ENCODE results near the gene PRPF19.
A peak's percentile ranks its signal among the peaks of the same experiment; 100 is the strongest.

PRPF19 gene

DNA sequence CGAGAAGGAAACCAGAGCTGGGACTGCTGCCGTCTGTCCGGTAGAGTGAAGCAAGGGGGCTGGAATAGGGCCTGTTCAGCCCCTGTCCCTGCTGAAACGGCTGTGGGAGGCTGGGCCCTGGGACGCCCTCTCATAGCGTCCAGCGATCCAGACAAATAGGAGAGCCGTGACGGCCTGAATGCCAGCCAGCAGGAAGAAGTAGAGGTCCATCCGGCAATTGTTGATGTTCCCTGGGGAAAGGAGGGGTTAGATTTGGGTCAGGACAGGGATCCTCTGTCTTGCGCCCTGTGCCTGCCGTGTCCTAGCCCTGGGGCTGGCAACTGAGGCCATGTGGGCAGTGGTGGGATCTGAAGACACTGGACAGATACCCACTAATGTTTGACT is 30.8 kb upstream of the PRPF19 start:
- DNase-seq: no peak

DNA sequence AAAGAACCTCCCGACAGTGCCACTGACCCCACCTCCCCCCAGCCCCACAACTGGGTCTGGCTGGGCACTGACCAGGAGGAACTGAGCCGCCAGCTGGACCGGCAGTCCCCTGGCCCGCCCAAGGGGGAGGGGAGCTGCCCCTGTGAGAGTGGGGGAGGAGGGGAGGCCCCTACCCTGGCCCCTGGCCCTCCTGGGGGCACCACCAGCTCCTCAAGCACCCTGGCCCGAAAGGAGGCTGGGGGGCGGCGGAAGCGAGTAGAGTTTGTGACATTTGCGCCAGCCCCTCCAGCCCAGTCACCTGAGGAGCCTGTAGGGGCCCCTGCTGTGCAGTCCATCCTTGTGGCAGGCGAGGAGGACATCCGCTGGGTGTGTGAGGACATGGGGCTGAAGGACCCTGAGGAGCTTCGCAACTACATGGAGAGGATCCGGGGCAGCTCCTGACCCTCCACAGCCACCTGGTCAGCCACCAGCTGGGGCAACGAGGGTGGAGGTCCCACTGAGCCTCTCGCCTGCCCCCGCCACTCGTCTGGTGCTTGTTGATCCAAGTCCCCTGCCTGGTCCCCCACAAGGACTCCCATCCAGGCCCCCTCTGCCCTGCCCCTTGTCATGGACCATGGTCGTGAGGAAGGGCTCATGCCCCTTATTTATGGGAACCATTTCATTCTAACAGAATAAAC is 30.2 kb upstream of the PRPF19 start:
- no peak for DNase-seq

DNA sequence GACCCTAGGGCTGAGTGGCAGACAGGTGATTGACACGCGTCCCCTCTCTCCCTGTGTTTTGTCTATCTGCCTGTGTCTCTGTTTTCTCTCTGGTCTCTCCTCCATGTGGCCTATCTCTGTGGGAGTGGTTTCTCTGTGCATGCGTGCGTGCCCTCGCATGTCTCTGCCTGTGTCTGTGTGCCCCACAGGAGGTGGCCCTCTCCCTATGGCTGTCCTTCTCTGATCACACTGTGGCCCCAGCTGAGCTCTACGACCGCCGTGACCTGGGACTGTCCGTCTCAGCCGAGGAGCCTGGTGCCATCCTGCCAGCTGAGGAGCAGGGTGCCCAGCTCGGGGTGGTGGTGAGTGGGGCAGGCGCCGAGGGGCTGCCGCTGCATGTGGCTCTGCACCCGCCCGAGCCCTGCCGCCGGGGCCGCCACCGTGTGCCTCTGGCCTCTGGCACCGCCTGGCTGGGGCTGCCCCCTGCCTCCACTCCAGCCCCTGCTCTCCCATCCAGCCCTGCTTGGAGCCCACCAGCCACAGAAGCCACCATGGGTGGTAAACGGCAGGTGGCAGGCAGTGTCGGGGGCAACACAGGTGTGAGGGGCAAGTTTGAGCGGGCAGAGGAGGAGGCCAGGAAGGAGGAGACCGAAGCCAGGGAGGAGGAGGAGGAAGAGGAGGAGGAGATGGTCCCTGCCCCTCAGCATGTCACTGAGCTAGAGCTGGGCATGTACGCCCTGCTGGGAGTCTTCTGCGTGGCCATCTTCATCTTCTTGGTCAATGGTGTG is 29.5 kb upstream of the PRPF19 start:
- no peak for DNase-seq

DNA sequence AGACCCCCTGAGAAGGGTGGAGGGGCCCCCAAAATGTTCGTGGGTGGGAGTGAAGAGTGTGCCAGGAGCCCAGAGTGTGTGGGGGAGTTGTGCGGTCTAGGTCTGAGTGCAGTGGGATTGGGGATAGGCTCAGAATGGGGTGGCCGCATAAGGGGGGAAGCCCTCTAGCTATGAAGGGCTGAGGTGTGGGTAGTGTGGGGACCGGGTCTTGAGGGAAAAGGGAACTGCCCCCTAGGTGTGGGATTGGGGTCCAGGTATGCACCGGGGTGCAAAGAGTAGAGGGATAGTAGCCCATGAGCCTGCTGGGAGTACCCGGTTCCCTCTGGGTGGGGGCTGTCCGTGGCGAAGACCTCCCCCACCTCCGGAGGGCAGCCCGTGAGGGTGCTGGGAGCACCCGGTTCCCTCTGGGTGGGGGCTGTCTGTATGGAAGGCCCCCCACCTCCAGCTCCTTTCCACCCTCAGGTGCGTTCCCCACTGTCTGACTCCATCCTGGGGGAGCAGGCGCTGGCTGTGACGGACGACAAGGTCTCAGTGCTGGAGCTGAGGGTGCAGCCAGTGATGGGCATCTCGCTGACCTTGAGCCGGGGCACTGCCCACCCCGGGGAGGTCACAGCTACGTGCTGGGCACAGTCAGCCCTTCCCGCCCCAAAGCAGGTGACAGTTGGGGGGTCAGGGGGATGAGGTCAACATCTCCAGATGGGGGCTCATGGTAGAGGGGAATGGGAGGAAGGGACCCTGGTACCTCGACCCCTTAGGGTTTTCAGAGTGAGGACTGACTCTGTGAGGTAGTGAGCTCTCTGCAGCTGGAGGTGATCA is 28.6 kb upstream of the PRPF19 start:
- DNase-seq: no peak

DNA sequence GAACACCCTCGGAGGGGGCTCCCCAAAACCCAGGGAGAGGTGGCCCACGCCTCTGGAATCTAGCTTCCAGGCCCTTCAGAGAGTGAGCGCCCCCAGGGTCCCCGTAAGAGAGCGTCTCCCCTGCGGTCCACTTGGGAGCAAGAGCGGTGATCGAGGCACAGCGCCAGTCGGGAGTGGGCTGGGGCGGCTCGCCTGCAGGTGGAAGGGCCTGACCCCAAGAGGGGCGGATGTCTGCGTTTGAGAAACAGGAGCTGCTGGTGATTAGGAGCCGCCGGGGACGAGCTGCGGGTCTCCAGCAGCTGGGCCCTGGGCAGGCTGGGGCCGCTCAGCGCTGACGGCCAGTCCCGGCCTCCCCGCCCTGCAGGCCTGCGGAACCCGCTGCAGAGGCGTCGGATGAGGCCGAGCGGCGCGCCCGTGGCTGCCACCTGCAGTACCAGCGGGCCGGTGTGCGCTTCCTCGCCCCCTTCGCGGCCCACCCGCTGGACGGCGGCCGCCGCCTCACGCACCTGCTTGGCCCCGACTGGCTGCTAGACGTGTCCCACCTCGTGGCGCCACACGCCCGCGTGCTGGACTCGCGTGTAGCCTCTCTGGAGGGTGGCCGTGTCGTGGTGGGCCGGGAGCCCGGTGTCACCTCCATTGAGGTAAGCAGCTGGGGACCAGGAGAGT is 27.9 kb upstream of the PRPF19 start:
- DNase-seq: no peak

DNA sequence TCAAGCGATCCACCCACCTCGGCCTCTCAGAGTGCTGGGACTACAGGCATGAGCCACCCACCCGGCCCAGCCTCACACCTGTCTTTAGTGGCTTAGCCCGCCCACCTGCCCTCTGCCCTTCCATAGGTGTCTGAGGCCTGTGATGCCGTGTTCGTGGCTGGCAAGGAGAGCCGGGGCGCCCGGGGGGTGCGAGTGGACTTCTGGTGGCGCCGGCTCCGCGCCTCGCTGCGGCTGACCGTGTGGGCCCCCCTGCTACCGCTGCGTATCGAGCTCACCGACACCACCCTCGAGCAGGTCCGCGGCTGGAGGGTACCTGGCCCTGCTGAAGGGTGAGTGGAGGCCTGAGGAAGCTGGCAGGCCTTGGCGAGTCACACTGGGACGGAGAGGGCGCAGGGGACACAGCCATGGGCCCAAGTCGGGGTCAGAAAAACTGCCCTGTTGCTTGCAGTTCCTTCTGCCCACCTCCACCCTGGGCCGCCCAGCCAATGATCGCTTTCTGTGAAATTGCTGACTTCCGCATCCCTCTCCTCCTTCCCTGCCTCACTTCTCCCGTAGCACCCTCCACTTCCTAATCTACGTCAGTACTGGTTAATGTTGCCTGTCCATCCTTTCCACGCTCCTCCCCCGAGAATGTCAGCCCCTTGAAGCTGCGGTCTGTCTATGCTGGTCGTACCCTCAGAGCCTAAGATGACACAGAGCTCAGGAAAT is 27.2 kb upstream of the PRPF19 start:
- no peak for DNase-seq

DNA sequence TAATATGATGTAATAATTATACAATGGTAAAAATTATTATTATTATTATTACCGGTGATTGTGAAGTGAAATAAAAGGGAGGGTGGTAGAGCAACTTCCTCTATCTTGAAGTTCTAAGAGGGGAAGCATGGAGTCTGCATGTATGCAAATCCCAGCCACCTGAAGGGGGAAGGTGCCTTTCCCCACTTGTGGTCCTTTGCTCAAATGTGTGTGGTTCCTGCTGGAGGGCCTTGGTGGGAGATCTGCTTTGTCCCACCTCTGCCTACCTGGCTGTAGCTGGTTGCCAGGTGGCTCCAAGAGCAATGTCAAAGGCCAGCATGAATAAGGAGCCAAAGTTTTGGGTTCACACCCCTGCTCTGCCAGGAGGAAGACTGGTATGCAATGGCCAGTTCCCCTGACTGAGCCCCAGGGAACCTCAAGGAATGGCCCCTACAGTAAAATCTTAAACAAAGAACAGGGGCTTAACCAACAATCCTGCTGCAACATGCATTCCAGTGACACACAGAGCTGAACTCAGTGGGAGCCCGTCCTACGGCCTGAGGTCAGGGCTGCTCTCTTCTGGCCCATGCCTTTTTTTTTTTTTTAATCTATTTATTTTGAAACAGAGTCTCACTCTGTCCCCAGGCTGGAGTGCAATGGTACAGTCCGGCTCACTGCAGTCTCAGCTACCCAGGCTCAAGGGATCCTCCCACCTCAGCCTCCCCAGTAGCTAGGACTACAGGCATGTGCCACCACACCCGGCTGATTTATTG is 26.4 kb upstream of the PRPF19 start:
- no peak for DNase-seq

DNA sequence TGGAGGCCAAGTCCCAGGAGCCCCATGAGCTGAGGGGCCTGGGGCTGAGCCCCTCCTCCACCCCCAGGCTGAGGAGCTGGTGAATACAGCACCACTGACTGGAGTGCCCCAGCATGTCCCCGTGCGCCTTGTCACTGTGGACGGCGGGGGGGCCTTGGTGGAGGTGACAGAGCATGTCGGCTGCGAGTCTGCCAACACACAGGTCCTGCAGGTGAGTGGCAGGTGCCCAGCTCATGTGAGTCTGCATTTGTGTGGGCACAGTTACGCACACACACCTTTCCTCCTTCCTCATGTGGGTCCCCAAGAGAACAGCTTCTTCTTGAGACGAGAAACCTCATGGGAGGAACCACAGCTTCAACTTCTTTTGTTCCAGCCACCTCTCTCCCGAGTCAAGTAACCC is 25.5 kb upstream of the PRPF19 start:
- DNase-seq: no peak

DNA sequence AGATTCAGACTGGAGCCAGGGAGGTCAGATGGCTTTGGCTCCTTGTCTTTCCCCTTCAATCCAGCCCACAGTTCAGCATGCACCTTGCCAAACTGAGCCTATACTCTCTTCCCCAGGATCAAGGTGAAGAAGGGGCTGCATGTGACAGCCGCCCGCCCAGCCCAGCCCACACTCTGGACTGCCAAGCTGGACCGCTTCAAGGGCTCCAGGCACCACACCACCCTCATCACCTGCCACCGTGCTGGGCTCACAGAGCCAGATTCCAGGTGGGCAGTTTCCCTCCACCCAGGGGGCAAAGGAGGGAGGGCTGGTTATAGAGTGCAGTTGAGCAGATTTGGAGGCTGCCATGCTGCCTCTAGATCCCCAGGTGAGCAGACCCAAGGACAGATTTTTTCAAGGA is 24.0 kb upstream of the PRPF19 start:
- no peak for DNase-seq

DNA sequence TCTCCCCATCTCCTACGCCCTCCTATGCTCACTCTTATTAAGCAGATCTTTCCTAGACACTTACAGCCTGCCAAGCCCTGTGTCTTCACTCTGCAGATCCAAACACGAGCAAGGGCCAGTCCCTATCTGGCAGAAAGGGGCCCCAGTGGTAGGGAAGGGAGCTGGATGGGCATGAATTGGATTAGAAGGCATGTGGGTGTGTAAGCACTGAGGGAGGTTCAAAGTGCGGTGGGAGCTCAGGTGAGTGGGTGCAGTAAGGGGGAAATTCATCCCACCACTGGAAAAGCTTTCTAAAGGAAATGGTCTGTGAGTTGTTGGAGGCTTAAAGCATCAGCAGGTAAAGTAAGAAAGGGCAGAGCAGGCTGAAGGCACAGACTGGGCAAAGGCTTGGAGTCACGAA is 23.4 kb upstream of the PRPF19 start:
- no peak for DNase-seq

DNA sequence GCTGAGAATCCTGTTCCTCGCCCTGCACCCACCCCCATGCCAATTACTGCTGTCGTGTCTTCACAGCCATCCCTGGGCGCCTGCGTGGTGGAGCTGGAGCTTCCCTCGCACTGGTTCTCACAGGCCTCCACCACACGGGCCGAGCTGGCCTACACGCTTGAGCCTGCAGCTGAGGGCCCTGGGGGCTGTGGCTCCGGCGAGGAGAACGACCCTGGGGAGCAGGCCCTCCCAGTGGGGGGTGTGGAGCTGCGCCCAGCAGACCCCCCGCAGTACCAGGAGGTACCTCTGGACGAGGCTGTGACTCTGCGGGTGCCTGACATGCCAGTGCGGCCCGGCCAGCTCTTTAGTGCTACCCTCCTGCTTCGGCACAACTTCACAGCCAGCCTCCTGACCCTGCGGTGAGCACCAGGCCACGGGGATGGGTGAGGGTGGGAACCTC is 22.2 kb upstream of the PRPF19 start:
- no peak for DNase-seq

DNA sequence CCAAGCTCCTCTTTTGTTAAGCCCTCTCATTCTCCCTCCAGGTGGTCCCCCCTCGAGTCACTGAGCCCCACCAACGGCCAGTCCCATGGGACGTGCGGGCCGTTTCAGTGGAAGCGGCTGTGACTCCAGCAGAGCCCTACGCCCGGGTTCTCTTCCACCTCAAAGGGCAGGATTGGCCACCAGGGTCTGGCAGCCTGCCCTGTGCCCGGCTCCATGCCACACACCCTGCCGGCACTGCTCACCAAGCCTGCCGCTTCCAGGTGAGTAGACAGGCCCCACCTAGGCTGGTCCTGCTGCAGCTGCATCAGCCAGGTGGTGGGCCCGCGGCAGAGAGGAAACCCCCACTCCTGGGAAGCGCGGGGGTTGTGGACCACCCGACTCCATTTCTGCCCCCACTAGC is 21.2 kb upstream of the PRPF19 start:
- DNase-seq: no peak

DNA sequence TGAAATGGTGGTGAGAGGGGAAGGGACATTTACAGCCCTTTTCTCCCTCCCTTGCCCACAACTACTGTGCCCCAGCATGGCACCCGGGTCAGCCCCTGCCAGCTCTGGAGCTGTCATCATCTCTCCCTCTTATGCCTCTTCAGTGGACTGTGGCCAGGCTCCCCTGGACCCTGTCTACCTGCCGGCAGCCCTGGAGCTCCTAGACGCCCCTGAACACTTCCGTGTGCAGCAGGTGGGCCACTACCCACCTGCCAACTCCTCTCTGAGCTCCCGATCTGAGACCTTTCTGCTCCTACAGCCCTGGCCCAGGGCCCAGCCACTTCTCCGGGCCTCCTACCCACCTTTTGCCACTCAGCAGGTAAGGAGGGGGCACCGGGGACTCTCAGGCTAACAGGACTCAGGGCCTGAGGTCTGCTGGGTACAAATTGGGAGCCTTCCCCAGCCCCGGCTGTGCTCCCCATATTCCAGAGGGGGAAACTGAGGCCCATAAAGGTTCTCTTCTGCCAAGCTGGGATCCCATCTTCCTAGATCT is 20.7 kb upstream of the PRPF19 start:
- DNase-seq: no peak

DNA sequence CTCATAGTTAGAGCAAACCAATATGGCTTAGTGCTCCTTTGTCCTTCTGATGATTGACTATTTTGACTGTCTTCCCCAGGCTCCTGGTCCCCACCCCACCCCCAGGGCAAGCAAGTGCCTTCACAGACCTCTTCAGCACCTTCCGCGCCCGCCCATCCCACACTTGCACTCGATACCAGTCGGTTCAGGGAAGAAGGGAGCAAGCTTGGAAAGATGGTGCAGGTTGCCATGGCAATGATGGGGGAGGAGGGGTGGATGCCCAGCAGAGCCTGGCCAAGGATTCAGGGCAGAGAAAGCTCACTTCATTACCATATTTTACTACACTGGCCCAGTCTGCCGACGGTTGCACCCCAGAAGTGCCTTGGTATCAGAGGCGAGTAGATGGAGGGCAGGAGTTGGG is 20.1 kb upstream of the PRPF19 start:
- DNase-seq: no peak

DNA sequence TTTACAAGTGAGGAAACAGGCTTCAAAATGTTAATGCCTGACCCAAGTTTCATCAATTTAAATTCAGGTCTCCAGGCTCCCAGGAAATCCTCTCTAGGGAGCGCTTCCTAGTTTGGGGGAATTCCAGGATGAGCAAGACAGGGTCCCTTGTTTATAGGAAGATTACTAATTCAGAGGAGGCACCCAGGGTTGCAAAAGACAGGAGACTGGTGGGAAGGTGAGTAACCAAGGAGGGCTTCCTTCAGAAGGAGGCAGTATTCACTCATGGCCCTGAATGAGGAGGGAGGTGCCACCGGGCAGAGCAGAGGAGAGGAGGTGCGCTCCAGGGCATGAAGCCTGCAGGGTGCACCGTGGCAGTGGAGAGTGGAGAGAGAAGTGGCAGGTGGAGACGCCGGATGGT is 19.5 kb upstream of the PRPF19 start:
- peak in 1 of 2 experiments; percentile 12 for DNase-seq

DNA sequence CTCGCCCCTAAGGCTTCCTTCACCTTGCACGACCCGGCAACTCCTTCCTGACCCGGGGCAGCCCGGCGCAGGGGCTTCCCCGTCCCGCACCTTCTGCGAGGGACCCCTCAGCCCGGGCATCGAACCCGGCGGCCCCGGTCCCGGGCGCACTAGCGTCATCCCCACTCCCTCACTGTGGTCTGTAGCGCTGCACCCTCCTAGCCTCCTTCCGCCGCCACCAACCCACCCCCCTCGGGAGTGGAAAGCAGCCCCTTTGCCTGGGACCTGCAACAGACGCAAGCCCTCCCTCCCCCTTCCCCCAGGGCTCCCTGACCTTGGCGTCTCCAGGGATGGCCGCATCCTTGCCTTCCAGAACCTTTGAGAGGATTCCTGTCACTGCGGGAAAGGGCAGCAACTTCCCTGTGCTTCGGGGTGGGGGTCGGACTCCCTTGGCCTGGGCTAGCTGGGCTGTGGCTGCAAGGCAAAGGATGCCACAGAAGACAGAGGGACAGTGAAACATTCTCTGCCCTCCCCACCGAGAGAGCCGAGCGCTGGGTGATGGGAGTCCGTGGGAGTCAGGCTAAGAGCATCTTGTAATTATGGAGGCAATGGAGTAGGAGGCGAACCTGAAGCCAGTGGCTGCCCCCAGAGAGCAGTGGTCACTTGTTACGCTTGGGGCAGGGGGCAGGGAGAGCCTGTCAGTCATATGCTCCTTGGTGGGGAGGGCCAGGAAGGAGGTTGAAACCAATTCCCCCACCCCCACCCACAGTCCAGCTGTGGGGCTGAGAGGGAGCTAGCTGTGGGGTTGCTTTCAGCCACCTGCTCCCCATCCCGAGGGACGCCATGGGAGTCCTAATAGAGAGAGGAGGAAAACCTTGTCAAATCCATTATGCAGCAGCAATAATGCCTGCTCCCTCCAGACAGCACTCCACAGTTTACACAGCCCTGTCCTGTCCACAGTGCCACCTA is 18.8 kb upstream of the PRPF19 start:
- peak; percentile 16 to 58 for DNase-seq

DNA sequence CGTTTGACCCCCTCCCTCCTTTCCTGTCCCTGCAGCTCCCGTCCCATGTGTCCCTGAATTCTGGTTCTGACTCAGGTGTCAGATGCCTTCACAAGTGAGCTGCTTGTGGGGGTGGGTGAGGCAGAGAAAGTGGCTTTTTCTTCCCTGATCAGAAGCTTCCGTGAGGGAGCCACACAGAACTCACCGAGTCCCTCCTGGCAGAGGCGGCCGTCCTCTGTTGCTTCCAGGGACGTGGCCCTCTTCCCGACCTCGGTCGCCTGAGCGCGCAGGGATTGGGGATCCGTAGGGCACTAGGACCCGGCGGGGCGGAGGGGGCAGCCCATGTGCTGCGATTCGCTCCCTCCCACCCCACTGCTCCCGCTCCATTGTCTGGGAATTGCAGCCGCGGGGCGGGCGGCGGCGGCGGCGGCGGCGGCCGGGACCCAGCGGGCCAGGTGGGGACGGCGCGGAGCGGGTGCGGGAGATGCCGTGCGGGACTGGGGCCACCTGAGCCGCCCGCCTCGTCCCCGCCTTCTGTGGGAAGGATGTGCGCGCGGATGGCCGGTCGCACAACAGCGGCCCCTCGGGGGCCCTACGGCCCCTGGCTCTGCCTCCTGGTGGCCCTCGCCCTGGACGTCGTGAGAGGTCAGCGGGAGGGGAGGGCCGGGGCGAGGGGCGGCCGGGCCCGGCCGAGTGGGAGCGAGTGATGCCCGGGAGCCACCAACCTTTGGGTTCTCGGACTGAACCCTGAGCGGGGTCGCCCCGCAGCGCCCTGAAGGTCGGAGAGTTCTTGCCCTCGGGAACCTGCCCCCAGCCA is 17.9 kb upstream of the PRPF19 start, which contains the start of gene TMEM132A:
Gene TMEM132A, plus strand, starts transcription at position 351 of the 796 bp plus-strand sequence. Its CDS starts 174 bp downstream, at position 525.
- peak; percentile 79 to 86 for DNase-seq

DNA sequence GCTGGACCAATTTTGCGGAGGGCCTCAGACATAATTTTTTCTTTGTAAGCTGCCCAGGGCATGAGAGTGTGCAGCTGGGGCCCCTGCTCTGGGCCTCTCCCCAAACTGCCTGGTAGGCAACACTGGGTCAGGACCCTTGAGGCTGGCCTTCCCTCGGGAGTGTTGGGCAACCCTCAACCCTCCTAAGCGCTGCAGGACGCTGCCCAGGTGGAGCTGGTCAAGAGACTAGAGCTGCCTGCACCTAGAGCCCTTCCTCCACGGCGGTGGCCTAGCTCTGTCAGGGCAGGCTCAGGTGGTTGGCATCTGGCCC is 17.4 kb upstream of the PRPF19 start:
- DNase-seq: no peak

DNA sequence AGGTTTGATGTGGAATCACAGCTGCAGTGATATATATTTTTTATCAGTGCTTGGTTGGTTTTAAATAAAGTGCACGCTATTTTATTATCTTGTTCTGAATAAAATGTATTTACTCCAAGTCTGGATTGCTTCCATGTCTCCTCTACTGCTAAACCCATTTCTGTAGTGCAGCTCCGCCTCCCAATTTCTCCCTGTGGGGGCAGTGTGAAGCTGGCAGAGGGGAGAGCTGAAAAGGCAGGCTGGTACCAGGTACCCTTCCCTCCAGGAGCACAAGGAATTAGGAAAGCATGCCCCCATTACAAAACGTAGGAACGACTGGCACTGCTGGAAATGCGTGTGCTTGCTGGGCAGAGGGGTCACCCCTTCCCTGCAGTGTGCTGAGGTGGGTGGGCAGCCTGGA is 16.9 kb upstream of the PRPF19 start:
- no peak for DNase-seq

DNA sequence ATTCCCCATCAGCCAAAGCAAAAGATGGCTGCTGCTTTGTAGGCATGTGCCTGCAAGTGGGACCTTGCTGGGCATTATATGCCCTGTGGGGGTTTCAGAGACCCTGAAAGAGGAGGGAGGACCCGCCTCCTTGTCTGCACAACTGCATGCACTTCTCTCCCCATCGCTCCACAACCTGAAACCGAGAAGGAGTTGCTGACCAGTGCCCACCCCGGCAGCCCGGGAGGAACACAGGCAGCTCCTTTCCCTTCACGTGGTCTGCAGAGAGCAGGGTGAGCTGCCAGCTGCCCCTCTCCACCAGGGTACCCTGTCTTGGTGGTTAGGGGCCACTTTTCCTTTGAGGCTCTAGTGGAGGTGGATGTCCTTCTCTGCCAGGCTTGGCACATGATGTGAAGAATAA is 16.5 kb upstream of the PRPF19 start:
- DNase-seq: no peak
